AG04449 (cell line): ENCODE data around the gene OCA2.

Experiments
- CTCF ChIA-PET: fragments of 350-600 bp; formaldehyde crosslinking; extraction: SDS; loops from one replicate; lab custom pipeline; 2021; ENCODE audit warnings: antibody characterized with exemption; lab: Yijun Ruan, JAX
- POLR2A ChIA-PET: fragments of 400-600, 350-600 bp; formaldehyde crosslinking; extraction: SDS; loops from one replicate; lab custom pipeline; 2020; ENCODE audit warnings: antibody characterized with exemption, inconsistent platforms; lab: Yijun Ruan, JAX
- DNase-seq: peaks from one replicate; pipeline ENCODE4 v3.0.0-alpha.2; 2010; ENCODE audit warnings: low read depth, low spot score
- H3K4me3 ChIP-seq: 2 replicates; pipeline ENCODE4 v1.5.1; 2011; ENCODE audit warnings: low read depth, mild to moderate bottlenecking, control low read depth, low read length
- CTCF ChIP-seq: IDR thresholded peaks from one replicate; pipeline ENCODE4 v1.5.1; 2011; ENCODE audit warnings: mild to moderate bottlenecking, moderate library complexity, low read length, control low read depth, inconsistent platforms; ENCODE audit not compliant: insufficient read depth; ENCODE audit errors: missing control alignments

Gene OCA2

GRCh38 chr15:27970661-27971392 is 128.3 kb downstream of the OCA2 start:
- POLR2A ChIA-PET: no interaction called here
- CTCF ChIA-PET: no interaction called here
- TF ChIP-seq CTCF: no peak
- no peak for DNase-seq
- no peak overlapping the region for H3K4me3 ChIP-seq

GRCh38 chr15:27967541-27967940 is 131.6 kb downstream of the OCA2 start:
- POLR2A ChIA-PET: no interaction called here
- no peak for TF ChIP-seq CTCF
- no peak overlapping the region for H3K4me3 ChIP-seq
- CTCF ChIA-PET: no interaction called here
- no peak for DNase-seq

DNA sequence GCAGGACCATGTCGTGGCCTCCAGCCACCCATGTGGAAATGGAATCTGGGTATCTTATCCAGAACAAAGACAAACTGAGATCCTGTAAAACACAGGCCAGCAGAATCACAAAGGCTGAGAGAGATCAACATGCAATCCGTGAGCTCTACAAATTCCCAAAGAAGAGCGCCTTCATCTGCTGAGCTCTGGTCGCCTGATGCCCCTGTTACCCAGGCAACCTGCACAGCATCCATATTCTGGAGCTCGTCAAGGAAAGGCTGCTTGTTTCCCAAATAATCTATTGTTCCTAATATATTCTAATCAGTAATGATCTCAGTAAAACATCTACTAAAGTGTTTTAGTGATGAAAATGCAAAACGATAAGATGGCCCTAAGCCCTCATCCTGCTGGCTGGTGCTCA is 133.6 kb downstream of the OCA2 start:
- DNase-seq: no peak
- ChIA-PET POLR2A (no interaction called here), CTCF (no interaction called here)
- no peak for TF ChIP-seq CTCF
- no peak overlapping the region for H3K4me3 ChIP-seq

DNA sequence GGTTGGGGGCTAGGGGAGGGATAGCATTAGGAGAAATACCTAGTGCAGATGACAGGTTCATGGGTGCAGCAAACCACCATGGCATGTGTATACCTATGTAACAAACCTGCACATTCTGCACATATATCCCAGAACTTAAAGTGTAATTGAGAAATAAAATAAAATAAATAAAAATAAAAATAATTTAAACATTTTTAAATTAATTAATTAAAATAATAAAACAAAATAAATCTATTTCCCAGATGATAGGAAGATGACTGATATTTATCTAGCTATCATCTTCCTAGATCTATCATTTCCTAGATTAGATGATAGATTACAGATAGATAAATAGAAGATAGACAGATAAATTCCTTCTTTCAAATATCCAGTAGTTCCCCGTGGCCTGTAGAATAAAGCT is 137.3 kb downstream of the OCA2 start:
- ChIA-PET POLR2A (no interaction called here), CTCF (no interaction called here)
- no peak for DNase-seq
- H3K4me3 ChIP-seq: no peak overlapping the region
- no peak for TF ChIP-seq CTCF

GRCh38 chr15:27958911-27959578 is 140.1 kb downstream of the OCA2 start:
- CTCF ChIA-PET: no interaction called here
- no peak overlapping the region for H3K4me3 ChIP-seq
- POLR2A ChIA-PET: no interaction called here
- TF ChIP-seq CTCF: no peak
- DNase-seq: no peak

GRCh38 chr15:27956285-27956684 is 142.8 kb downstream of the OCA2 start:
- TF ChIP-seq CTCF: no peak
- H3K4me3 ChIP-seq: no peak overlapping the region
- DNase-seq: no peak
- CTCF ChIA-PET: no interaction called here
- POLR2A ChIA-PET: no interaction called here
